Stimulated activated CD8-positive, alpha-beta memory T cell treated with anti-CD3 and anti-CD28 coated beads, Interleukin-12 subunit alpha, Interleukin-12 subunit beta, amount 100 ng/mL, for 24 hours (primary cell): ENCODE measurements around the gene TMEM259.

ENCODE experiments used
- DNase-seq: peaks from one replicate; pipeline ENCODE4 v3.0.0-alpha.2; 2020; ENCODE audit errors: extremely low read depth

Gene TMEM259

GRCh38 chr19:1017115-1017905, 3.6 kb downstream of the TMEM259 start:
- DNase-seq = no peak

DNA sequence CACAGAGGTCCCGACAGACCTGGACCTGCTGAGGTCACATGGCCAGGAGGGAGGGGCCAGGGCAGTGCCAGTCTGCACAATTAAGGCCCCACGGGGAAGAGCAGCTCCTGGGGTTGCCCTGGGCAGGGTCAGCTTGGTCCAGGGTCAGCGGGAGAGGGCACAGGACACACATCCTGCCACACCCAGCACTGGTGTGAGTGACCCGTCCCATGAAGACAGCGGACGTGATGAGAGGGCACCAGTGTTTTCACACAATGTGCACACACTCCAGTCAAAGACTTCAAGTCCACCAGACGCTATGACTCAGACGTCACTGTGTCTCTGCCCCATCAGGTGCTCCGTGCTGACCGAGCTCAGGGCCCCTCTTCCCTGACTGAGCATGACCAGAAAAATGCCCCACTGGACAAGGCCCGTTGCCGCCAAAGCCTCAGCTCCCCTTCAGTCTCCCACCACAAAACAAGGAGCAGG, 4.2 kb downstream of the TMEM259 start:
- no peak for DNase-seq

GRCh38 chr19:1015782-1016646, 4.9 kb downstream of the TMEM259 start:
- DNase-seq = no peak

DNA sequence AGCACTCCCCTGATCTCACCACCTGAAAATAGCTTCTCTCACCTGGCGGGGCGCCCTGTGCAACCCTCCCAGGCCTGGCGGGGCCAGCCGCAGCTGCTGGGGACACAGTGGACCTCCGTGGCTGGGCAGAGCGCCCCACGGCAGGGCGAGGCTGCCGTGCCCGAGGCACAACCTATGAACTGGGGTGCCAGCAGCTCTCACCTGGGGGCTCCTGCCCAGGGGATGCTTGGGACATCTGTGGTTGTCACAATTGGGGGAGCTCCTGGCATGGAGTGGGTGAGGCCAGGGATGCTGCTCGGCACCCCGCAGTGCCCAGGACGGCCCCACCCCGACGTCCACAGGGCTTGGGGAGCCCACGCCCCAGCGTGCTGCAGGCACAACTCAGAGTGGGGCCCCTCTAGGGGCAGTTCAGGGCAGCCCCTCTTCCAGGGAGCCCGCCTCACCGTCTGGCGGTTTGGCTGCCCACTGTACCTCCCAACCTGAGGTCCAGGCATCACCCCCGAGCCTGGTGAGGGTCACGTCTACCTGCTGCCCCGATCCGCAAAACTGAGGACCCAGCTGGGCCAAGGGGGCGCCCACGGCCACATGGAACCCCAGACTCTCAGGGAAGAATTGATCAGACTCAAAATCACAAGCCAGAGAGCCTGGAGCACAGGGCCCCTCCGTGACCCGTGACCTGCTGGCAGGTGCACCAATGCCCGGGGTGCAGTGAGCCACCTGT, 5.7 kb downstream of the TMEM259 start:
- DNase-seq = no peak

DNA sequence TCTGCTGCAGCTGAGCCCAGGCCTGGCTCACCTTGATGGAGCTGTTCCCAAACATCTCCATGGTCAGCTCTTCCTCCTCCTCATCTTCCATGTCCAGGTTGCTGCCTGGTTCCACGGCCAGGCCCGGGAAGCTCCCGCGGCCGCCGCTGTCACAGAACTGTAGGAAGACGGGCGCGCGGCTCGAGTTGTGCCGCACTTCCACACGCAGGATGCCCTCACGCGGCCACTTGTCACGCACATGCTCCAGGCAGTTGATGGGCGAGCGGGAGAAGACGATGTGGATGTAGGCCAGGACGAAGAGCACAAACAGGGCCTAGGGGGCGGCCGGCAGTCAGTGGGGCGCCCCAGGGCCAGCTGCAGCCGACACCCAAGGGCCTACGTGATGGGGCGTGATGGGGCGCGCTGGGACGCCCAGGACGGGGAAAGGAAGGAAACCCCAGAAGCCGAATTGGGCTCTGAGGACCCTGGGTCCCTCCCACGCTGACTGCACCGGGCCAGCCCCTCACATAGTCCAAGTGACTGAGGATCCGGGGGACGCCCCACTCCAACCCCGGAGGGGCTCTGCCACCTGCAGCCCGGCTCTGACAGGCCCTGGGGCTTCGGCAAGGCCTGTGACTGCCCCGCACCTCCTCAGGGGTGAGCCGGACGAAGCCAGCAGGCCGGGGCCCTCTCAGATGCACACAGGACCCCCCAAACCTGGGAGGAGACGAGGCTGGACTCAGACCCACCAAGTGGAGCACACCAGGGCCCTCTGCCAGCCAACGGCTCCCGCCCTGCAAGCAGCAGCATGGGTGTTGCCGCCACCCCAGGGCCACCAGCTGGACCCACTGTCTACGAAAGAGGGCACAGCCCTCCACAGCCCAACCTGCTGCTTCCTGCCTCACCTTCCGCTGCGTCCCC, 6.5 kb downstream of the TMEM259 start:
- DNase-seq = no peak

- no peak for DNase-seq
Measured at GRCh38 chr19:1013218-1013617, 7.7 kb downstream of the TMEM259 start.

DNA sequence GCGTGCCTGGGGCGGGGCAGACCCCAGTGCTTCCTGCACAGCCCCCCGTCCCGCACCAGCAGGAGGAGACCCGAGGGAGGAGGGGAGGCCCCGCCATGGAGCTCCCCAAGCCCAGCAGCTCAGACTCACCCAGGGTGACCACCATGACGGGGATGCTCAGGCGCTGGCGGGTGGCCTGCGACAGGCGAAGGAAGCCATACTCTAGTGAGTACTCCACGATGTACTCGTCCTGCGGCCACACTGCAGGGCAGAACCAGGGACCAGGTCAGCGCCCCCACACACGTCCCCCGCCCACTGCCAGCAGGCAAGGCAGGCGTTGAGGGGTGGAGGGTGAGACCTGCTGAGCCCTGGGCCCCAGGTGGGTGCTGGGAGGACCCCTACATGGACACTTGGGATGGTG, 8.6 kb downstream of the TMEM259 start:
- no peak for DNase-seq

DNA sequence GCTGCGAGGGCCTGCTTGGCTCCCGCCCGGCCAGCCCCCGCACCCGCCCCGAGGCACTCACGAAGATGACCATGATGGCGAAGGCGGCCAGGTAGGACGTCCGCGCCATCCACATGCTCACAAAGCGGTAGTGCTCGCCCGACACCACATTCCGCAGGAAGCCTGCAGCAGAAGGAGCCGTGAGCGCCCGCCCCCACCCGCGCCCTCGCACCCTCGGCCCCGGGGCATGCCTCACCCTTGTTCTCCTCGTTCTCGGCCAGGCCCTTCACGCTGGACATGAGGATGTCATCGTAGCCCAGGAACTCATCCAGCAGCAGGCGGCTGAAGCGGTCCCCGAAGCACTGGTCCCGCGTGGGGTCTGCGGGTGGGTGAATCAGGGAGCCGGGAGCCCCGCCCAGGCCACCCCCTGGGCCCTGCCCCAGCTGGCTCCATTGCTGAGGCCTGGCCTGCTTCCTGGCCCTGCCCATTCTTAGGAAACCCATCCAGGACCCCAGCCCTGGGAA, 9.0 kb downstream of the TMEM259 start:
- no peak for DNase-seq

GRCh38 chr19:1010586-1011510, 10.1 kb downstream of the TMEM259 start:
- DNase-seq = no peak

DNA sequence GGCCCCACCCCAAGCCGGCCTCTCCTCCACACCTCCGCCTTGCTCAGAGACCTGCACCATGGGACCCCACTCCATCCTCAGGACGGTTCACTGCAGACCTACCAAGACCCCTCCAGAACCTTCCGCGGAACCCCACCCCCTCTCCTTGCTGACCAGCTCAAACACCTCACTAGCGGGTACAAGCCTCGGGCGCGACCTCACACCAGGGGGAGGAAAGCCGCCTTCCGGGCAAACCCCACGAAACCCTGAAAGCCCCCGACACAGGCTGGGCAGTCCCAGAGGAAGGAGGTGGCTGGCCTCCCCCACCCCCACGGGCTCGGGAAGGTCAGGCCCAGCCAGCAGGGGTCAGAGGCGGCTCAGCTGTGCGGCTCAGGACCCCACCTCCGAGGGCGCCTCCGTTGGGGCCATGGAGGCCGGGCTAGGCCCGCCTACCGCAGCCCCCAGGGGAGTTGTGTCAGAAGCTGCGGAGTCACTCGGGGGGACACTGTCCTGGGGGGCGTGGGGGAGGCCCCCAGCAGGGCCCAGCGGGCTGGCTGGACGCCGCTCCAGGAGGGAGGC, 10.9 kb downstream of the TMEM259 start:
- DNase-seq = no peak

DNA sequence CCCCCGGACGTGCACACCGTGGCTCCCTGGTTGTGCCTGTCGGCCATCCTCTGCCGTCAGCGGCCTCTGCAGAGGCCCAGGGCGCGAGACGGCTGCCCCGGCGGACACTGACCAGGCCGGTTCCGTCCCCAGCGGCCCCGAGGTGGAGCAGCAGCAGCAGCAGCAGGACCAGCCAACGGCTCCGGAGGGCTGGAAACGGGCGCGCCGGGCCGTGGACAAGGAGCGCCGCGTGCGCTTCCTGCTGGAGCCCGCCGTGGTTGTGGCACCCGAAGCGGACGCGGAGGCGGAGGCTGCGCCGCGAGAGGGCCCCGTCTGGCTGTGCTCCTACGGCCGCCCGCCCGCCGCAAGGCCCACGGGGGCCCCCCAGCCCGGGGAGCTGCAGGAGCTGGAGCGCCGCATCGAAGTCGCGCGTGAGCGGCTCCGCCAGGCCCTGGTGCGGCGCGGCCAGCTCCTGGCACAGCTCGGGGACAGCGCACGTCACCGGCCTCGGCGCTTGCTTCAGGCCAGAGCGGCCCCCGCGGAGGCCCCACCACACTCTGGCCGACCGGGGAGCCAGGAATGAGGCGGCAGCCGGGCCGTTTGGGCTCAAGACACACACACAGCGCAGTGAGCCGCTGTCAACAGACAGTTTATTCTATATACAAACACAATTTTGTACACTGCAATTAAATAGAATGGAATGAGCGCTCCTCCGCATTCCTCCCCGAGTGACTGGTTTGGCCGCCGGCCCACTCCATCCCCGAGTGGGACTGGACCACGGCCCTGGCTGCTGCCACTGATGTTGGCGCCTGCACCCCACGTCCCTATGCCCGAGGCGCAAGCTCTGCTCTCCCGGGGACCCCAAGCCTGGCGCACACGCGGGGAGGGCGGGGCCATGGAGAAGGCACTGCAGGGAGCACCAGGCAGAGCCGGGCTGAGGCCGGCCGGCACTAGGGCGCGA, 11.6 kb downstream of the TMEM259 start:
- DNase-seq = no peak

- DNase-seq = no peak
Measured at GRCh38 chr19:1008268-1009040, 12.5 kb downstream of the TMEM259 start.

DNA sequence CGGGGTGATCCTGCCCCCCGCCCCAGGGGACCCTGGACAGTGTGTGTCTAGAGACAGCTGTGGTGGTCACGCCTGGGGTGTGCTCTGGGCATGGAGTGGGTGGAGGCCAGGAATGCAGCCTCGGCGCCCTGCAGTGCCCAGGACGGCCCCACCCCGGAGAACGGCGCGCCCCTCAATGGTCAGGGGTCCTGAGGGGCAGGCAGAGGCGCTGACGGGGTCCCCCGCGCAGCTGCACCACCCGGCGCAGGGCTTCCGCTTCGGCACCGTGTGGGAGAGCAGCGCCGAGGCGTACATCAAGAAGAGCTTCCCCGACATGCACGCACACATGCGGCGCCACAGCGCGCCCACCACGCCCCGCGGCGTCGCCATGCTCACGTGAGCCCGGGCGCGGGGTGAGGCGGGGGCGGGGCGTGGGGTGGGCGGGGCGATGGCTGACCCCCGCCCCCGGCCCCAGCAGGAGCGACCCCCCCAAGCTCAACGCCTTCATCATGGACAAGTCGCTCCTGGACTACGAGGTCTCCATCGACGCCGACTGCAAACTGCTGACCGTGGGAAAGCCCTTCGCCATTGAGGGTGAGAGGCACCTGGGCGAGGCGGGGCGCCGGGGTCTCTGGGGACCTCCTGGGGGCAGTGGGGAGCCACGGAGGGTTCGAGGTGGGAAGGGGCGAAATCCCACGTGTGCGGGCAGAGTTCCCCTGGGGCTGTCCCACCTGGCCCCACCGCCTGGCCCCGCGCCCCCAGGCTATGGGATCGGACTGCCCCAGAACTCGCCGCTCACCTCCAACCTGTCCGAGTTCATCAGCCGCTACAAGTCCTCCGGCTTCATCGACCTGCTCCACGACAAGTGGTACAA, 13.3 kb downstream of the TMEM259 start:
- DNase-seq = no peak

DNA sequence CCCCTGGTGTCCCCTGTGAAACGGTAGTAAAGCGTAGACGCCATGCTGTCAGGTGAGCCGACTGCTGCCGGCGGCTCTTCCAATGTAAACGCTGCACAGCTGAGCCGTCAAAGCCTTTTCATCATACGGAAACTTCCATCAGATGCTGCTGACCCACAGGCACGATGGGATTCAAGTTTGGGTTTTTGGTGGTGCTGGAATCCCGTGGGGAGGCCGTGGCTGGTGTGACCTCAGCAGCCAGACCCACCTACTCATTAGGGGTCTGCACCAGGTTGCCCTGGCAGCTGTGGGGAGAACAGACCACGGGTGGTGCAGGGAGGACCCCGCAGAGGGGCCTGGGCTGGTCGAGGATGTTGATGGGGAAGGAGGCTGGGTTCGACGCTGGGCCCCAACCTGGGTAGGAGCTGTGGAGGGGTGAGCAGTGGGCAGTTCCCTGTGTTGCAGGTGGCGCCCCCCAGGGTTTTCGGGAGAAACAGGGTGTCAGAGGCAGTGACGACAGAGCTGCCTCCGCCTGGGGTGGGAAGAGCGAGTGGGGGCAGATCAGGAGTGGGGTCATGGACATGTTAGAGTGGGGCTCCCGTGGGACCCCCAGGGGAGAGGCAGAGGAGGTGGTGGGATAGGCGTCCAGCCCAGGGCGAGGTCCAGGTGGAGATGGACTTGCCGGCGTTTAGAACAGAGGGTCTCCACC, 14.1 kb downstream of the TMEM259 start:
- no peak for DNase-seq

DNA sequence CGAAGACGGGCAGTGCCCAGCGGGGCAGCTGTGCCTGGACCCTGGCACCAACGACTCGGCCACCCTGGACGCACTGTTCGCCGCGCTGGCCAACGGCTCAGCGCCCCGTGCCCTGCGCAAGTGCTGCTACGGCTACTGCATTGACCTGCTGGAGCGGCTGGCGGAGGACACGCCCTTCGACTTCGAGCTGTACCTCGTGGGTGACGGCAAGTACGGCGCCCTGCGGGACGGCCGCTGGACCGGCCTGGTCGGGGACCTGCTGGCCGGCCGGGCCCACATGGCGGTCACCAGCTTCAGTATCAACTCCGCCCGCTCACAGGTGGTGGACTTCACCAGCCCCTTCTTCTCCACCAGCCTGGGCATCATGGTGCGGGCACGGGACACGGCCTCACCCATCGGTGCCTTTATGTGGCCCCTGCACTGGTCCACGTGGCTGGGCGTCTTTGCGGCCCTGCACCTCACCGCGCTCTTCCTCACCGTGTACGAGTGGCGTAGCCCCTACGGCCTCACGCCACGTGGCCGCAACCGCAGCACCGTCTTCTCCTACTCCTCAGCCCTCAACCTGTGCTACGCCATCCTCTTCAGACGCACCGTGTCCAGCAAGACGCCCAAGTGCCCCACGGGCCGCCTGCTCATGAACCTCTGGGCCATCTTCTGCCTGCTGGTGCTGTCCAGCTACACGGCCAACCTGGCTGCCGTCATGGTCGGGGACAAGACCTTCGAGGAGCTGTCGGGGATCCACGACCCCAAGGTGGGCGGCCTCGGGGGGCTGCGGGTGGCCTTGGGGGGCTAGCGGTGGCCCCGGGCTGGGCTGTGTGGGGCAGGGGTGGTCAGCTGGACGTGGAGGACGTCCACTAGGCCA, 15.9 kb downstream of the TMEM259 start:
- DNase-seq = no peak
